Measurements from ENCODE around the gene MCTP1. TPM values are rescaled to one million over a fixed set of nuclear protein-coding genes. Genes with fewer than 3 reads are reported as not detected.
A peak's percentile ranks its signal among the peaks of the same experiment; 100 is the strongest.

The MCTP1 gene
- total RNA-seq, 1 donor from 2014 or later = 9.1 TPM

DNA sequence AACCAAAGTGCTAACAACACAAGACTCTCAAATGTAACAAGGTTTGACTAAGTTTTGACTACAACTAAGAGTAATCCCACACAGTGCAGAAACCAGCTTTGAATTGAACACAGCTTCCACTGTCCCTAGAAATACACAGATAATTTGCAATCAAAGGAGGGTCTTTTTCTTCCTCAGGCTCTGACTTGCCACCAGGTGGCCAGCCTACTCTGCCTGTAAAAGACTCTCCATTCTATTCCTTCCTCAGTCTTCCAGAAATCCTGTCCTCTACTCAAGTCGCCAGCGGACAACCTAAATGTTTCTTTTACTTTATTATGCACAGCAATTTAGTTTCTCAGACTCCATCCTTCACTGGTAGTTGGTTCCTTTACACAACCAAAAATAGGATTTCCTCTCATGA is 32.2 kb upstream of the MCTP1 start:
- DNase-seq (ENCODE audit: low spot score in 2 of 2, unreplicated experiment in 2 of 2) = no peak
- Mint-ChIP-seq H3K36me3 (no peaks in the 10 kb centered on the region), H3K27ac (no peak overlapping the region), H3K4me1 (peaks cover 20% of the 10 kb centered on the region), H3K4me3 (no peak overlapping the region), H3K27me3 (ENCODE audit: low read depth) (no peaks in the 10 kb centered on the region), H3K9me3 (peaks cover 4% of the 10 kb centered on the region)
- TF ChIP-seq, protein P1, sequence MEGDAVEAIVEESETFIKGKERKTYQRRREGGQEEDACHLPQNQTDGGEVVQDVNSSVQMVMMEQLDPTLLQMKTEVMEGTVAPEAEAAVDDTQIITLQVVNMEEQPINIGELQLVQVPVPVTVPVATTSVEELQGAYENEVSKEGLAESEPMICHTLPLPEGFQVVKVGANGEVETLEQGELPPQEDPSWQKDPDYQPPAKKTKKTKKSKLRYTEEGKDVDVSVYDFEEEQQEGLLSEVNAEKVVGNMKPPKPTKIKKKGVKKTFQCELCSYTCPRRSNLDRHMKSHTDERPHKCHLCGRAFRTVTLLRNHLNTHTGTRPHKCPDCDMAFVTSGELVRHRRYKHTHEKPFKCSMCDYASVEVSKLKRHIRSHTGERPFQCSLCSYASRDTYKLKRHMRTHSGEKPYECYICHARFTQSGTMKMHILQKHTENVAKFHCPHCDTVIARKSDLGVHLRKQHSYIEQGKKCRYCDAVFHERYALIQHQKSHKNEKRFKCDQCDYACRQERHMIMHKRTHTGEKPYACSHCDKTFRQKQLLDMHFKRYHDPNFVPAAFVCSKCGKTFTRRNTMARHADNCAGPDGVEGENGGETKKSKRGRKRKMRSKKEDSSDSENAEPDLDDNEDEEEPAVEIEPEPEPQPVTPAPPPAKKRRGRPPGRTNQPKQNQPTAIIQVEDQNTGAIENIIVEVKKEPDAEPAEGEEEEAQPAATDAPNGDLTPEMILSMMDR (IDR thresholded peaks at IDR 0.05; ENCODE audit: unreplicated experiment) = no peak

DNA sequence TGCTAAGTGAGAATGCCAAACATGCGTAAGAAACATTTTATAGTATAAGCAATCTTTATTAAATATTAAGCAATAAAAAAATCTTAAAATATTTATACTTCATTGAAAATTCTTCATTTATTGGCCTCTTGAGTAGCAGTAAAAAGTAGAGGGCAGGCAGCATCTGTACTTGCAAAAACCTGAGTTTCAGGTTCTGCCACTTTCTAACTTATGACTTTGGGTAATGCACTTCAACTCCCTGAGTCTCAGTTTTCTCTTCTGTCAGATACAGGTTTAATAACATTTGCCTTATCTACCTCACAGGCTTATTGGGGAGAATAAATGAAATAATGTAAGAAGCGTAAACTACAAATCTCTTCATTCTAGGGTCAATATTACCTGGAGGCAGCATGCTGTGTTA is 19.8 kb upstream of the MCTP1 start:
- Mint-ChIP-seq H3K27me3 (ENCODE audit: low read depth) (no peaks in the 10 kb centered on the region), H3K4me1 (peaks cover 30% of the 10 kb centered on the region), H3K27ac (no peak overlapping the region), H3K36me3 (no peaks in the 10 kb centered on the region), H3K4me3 (no peak overlapping the region), H3K9me3 (no peaks in the 10 kb centered on the region)
- TF ChIP-seq, protein P1 (IDR thresholded peaks at IDR 0.05; ENCODE audit: unreplicated experiment) = no peak
- no peak for DNase-seq (ENCODE audit: low spot score in 2 of 2, unreplicated experiment in 2 of 2)

DNA sequence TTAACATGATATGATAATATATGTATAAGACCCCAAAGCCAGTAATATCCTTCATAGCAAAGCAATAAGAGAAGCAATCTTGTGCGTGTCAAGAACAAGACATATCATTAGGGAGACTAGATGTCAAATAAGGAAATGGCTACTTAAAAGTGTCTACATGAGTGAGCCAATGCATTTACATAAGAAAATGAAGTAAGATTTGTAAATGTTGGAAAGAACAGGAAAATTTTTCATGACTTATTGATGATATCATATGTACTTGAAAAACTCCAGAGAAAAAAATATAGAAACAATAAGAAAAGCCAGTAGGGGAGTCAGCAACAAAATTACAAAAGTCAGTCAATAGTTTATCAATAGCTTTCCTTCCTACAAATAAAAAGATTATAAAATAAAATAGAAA is 13.8 kb upstream of the MCTP1 start:
- Mint-ChIP-seq H3K4me1 (no peaks in the 10 kb centered on the region), H3K4me3 (no peak overlapping the region), H3K27me3 (ENCODE audit: low read depth) (peaks cover 11% of the 10 kb centered on the region), H3K36me3 (no peaks in the 10 kb centered on the region), H3K9me3 (no peaks in the 10 kb centered on the region), H3K27ac (no peak overlapping the region)
- TF ChIP-seq, protein P1 (IDR thresholded peaks at IDR 0.05; ENCODE audit: unreplicated experiment) = no peak
- DNase-seq (ENCODE audit: low spot score in 2 of 2, unreplicated experiment in 2 of 2) = no peak

DNA sequence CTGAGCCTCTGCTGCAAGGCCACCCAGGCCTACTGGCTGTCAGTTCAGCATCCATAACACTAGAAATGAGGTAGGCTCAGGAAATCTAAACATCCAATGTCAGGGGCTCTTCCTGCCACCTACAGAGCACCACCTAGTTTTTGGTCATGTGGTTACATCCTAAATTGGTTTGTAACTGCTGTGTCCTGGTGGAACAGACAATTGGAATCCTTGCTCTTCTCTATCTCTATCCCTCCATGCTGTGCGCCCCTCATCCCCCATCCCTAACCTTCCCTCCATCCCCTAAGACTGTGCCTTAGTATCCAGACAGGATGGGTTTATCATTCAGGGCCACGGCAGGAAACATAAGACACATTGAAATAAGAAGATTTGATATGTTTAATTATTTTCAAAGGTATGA is 11.4 kb upstream of the MCTP1 start:
- H3K4me1 Mint-ChIP-seq = no peaks in the 10 kb centered on the region
- TF ChIP-seq, protein P1 (IDR thresholded peaks at IDR 0.05; ENCODE audit: unreplicated experiment) = no peak
- peaks cover 25% of the 10 kb centered on the region for H3K27me3 Mint-ChIP-seq (ENCODE audit: low read depth)
- H3K36me3 Mint-ChIP-seq = no peaks in the 10 kb centered on the region
- no peak for DNase-seq (ENCODE audit: low spot score in 2 of 2, unreplicated experiment in 2 of 2)
- no peak overlapping the region for H3K27ac Mint-ChIP-seq
- H3K9me3 Mint-ChIP-seq = no peaks in the 10 kb centered on the region
- H3K4me3 Mint-ChIP-seq = no peak overlapping the region

DNA sequence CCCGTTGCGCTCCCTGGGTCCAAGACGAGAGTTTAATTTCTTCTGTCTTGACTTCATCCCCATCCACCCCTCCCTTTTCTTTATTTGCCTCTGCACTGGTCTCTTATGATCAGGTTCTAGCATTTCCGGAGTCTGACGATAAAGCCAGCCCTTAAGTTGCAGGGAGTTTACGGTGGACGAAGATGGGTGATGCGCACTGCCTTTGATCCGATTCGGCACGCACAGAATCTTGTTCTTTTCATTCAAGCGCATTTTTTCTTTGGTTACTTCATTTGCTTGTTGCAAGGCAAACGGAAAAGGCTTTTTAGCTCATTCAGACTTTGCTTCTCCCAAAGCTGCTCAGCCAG is 488 bp upstream of the MCTP1 start:
- H3K27me3 Mint-ChIP-seq (ENCODE audit: low read depth) = peaks cover 72% of the 10 kb centered on the region
- peak overlapping the region; percentile 69 for H3K27ac Mint-ChIP-seq
- no peaks in the 10 kb centered on the region for H3K36me3 Mint-ChIP-seq
- TF ChIP-seq, protein P1 (IDR thresholded peaks at IDR 0.05; ENCODE audit: unreplicated experiment) = no peak
- DNase-seq (ENCODE audit: low spot score in 2 of 2, unreplicated experiment in 2 of 2) = no peak
- H3K4me3 Mint-ChIP-seq = peak overlapping the region; percentile 77
- no peaks in the 10 kb centered on the region for H3K9me3 Mint-ChIP-seq
- H3K4me1 Mint-ChIP-seq = peaks cover 29% of the 10 kb centered on the region
